Keratinocyte (primary cell): Measurements from ENCODE around the gene SIVA1. TPM values are rescaled to one million over a fixed set of nuclear protein-coding genes. Genes with fewer than 3 reads are reported as not detected.
A peak's percentile ranks its signal among the peaks of the same experiment; 100 is the strongest.

ENCODE experiments used
- DNase-seq: peaks from one replicate; pipeline ENCODE4 v3.0.0-alpha.2; 2011; ENCODE audit warnings: low read depth, missing footprints, low spot score
- FAIRE-seq: peaks from 2 replicates; lab custom pipeline; 2011; peaks lifted over from hg19 to GRCh38; lab: Jason Lieb, UNC
- H2AFZ ChIP-seq: 2 replicates; pipeline ENCODE4 v1.6.0; 2012; ENCODE audit warnings: low read length, control low read depth, inconsistent platforms; ENCODE audit not compliant: control insufficient read depth
- H3K27ac ChIP-seq: 2 replicates; pipeline ENCODE4 v1.5.1; 2011; ENCODE audit warnings: low read length; ENCODE audit not compliant: control insufficient read depth, insufficient read depth
- H3K27me3 ChIP-seq: 3 replicates; pipeline ENCODE4 v1.6.0; 2011; ENCODE audit warnings: low read length; ENCODE audit not compliant: control insufficient read depth, insufficient read depth; ENCODE audit errors: extremely low read depth
- H3K36me3 ChIP-seq, 2 experiments: 2 replicates in 1 of 2; 3 replicates in 1 of 2; pipeline ENCODE4 v1.5.1; 2011; ENCODE audit warnings: low read length in 2 of 2, mild to moderate bottlenecking in 1 of 2; ENCODE audit not compliant: control insufficient read depth in 2 of 2, insufficient read depth in 2 of 2; ENCODE audit errors: extremely low read depth in 1 of 2
- H3K4me1 ChIP-seq: 3 replicates; pipeline ENCODE4 v1.5.1; 2011; ENCODE audit warnings: low read length; ENCODE audit not compliant: control insufficient read depth, insufficient read depth; ENCODE audit errors: extremely low read depth
- H3K4me2 ChIP-seq: 3 replicates; pipeline ENCODE4 v1.6.0; 2011; ENCODE audit warnings: low read depth, low read length; ENCODE audit not compliant: control insufficient read depth, insufficient read depth; ENCODE audit errors: extremely low read depth
- H3K4me3 ChIP-seq, 3 experiments: fragments of 200-600 bp in 1 of 3; sonication (generic) in 1 of 3; 2 replicates in 2 of 3; 3 replicates in 1 of 3; pipeline ENCODE4 v1.5.1; 2011 to 2016; ENCODE audit warnings: low read length in 3 of 3, mild to moderate bottlenecking in 3 of 3, control low read depth in 2 of 3, inconsistent platforms in 1 of 3, low read depth in 1 of 3, mixed read lengths in 1 of 3, mixed run types in 1 of 3, moderate library complexity in 1 of 3; ENCODE audit not compliant: control insufficient read depth in 2 of 3, insufficient read depth in 2 of 3; ENCODE audit errors: extremely low read depth in 1 of 3
- H3K79me2 ChIP-seq: 2 replicates; pipeline ENCODE4 v1.6.0; 2012; ENCODE audit warnings: low read length; ENCODE audit not compliant: control insufficient read depth, insufficient read depth
- H3K9ac ChIP-seq: 3 replicates; pipeline ENCODE4 v1.6.0; 2011; ENCODE audit warnings: low read length; ENCODE audit not compliant: control insufficient read depth, insufficient read depth; ENCODE audit errors: extremely low read depth
- H3K9me1 ChIP-seq: 3 replicates; pipeline ENCODE4 v1.6.0; 2011; ENCODE audit warnings: low read length; ENCODE audit not compliant: control insufficient read depth, insufficient read depth; ENCODE audit errors: extremely low read depth
- H3K9me3 ChIP-seq: 2 replicates; pipeline ENCODE4 v1.5.1; 2012; ENCODE audit warnings: low read depth, low read length; ENCODE audit not compliant: control insufficient read depth
- H4K20me1 ChIP-seq: 3 replicates; pipeline ENCODE4 v1.6.0; 2011; ENCODE audit warnings: low read length; ENCODE audit not compliant: control insufficient read depth, insufficient read depth; ENCODE audit errors: extremely low read depth
- CTCF ChIP-seq, 3 experiments: IDR thresholded peaks in 1 of 3; conservative IDR thresholded peaks in 1 of 3; optimal IDR thresholded peaks in 1 of 3; 2 replicates in 2 of 3; 3 replicates in 1 of 3; pipeline versions ENCODE3 to v1.5.1; 2011; ENCODE audit warnings: low read length in 3 of 3, mild to moderate bottlenecking in 3 of 3, moderate library complexity in 2 of 3, control low read depth in 1 of 3, inconsistent platforms in 1 of 3; ENCODE audit not compliant: insufficient read depth in 2 of 3; ENCODE audit errors: extremely low read depth in 1 of 3
- EZH2 ChIP-seq: IDR thresholded peaks from one replicate; pipeline ENCODE4 v1.6.1; 2012; ENCODE audit warnings: inconsistent platforms, mild to moderate bottlenecking, low read length, moderate library complexity
- dilution Hi-C: fragments of 300-500 bp; cut with MboI; formaldehyde crosslinking; loops from one replicate; pipeline ENCODE4 v1.7.0; 2020; ENCODE audit warnings: low sequenced_read_pairs; ENCODE audit not compliant: extremely low pct_ligation_motif_present
- polyA plus RNA-seq, 5 experiments: library from polyadenylated mRNA; depleted of rRNA in 3 of 5; stranded (reverse) in 3 of 5; stranded (forward) in 1 of 5; unstranded in 1 of 5; fragments of >200 nt; gene quantifications; 1 replicate in 1 of 5; 2 replicates in 3 of 5; 3 replicates in 1 of 5; pipeline versions ENCODE4 v1.2.1 to v1.2.3, GENCODE V29; 2011 to 2012; ENCODE audit warnings: missing spikeins in 2 of 5, low read depth in 1 of 5, low replicate concordance in 1 of 5

Gene SIVA1
- polyA plus RNA-seq, 1 donor (not counting 4 experiments of a cell fraction or from before 2014, with no cell fraction given), result 35.3 TPM

- no peak for DNase-seq
These were observed 44.2 kb upstream of the SIVA1 start for GRCh38 chr14:104708606-104709268.

DNA sequence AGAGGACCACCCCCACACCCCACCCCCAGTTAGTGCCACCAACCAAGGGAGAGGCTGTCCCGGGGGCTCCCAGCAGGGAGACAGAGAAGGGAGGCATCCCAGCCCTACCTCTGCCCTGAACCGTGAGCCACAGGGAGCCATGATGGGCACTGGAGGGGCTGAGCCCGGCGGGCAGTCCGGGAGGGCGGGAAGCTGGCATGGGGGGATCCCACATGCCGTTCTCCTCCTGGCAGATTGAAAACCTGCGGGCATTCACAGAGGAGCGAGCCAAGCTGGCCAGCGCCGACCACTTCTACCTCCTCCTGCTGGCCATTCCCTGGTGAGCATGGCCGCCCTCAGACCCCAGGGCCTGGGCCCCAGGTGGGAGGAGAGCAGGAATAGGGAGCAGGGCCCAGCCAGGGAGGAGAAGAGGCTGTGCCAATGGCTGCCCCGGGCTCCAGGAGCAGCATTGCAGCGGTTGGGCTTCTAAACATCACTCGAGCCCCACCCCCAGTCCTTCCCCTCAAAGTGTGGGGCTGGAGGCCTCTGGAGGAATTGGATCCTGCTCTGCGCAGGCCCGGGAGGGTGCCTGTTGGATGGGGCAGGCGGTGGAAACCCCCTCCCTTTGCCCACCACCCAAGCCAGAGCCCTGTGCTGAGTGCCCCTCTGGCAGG is 43.4 kb upstream of the SIVA1 start:
- no peak for DNase-seq
- Histone ChIP-seq H3K9me1 (no peaks in the 10 kb centered on the region), H3K9me3 (no peaks in the 10 kb centered on the region), H3K4me1 (no peaks in the 10 kb centered on the region), H3K4me2 (no peak overlapping the region), H3K79me2 (no peaks in the 10 kb centered on the region), H3K9ac (no peak overlapping the region), H3K27ac (no peak overlapping the region), H3K27me3 (no peaks in the 10 kb centered on the region), H2AFZ (no peak overlapping the region), H4K20me1 (no peaks in the 10 kb centered on the region), H3K36me3 (peaks cover 31 to 41% of the 10 kb centered on the region in 2 experiments), H3K4me3 (no peak overlapping the region)
- dilution Hi-C loops, result no loop called here
- TF ChIP-seq EZH2 (no peak), CTCF (optimal IDR thresholded peaks at IDR 0.05 in 1 of 3, IDR thresholded peaks at IDR 0.05 in 1 of 3, conservative IDR thresholded peaks at IDR 0.05 in 1 of 3; ENCODE audit: extremely low read depth in 1 of 3, insufficient read depth in 2 of 3, low read length in 3 of 3) (no peak)
- no peak for FAIRE-seq

More at GRCh38 chr14:104708606-104709268, 44.2 kb upstream of the SIVA1 start:
- TF ChIP-seq EZH2 (no peak), CTCF (optimal IDR thresholded peaks at IDR 0.05 in 1 of 3, IDR thresholded peaks at IDR 0.05 in 1 of 3, conservative IDR thresholded peaks at IDR 0.05 in 1 of 3; ENCODE audit: extremely low read depth in 1 of 3, insufficient read depth in 2 of 3, low read length in 3 of 3) (peak in 2 of 3 experiments; percentile 95 to 96)
- H3K9me1 ChIP-seq, result no peaks in the 10 kb centered on the region
- no peaks in the 10 kb centered on the region for H3K9me3 ChIP-seq
- H3K79me2 ChIP-seq, result no peaks in the 10 kb centered on the region
- H3K36me3 ChIP-seq, result peaks cover 37 to 46% of the 10 kb centered on the region in 2 experiments
- no peaks in the 10 kb centered on the region for H4K20me1 ChIP-seq
- no peak overlapping the region for H3K9ac ChIP-seq
- no peaks in the 10 kb centered on the region for H3K27me3 ChIP-seq
- no peak overlapping the region for H2AFZ ChIP-seq
- H3K27ac ChIP-seq, result no peak overlapping the region
- FAIRE-seq, result peak; percentile 34
- H3K4me1 ChIP-seq, result no peaks in the 10 kb centered on the region
- H3K4me3 ChIP-seq, result no peak overlapping the region
- no peak overlapping the region for H3K4me2 ChIP-seq
- dilution Hi-C loops, result no loop called here
